ENCODE results near the gene RAB34.

RAB34 gene

GRCh38 chr17:28728364-28729200 is 10.9 kb upstream of the RAB34 start, which contains the start of gene NEK8 (continued):
- TF ChIP-seq BCL6B (tag by site-specific recombination; IDR thresholded peaks at IDR 0.05): no peak
- TF ChIP-seq ZBTB6 (tag by site-specific recombination; IDR thresholded peaks at IDR 0.05): no peak
- TF ChIP-seq KLF16 (tag by site-specific recombination; IDR thresholded peaks at IDR 0.05): peak; percentile 77
- TF ChIP-seq ZNF596 (tag by site-specific recombination; IDR thresholded peaks at IDR 0.05): no peak
- TF ChIP-seq ZNF558 (tag by site-specific recombination; IDR thresholded peaks at IDR 0.05): no peak
- no peak for TF ChIP-seq GLI2 (tag by site-specific recombination; IDR thresholded peaks at IDR 0.05; ENCODE audit: borderline replicate concordance, low read depth)
- TF ChIP-seq ZNF37A (tag by site-specific recombination; IDR thresholded peaks at IDR 0.05): no peak
- TF ChIP-seq GFI1B (tag by site-specific recombination; IDR thresholded peaks at IDR 0.05): no peak
- no peak for TF ChIP-seq ZNF792 (tag by site-specific recombination; IDR thresholded peaks at IDR 0.05)
- TF ChIP-seq ZBTB44 (tag by site-specific recombination; IDR thresholded peaks at IDR 0.05): no peak
- no peak for TF ChIP-seq ZNF837 (tag by site-specific recombination; IDR thresholded peaks at IDR 0.05)
- TF ChIP-seq ZNF18 (tag by site-specific recombination; IDR thresholded peaks at IDR 0.05): no peak
- TF ChIP-seq ZIC2 (tag by site-specific recombination; IDR thresholded peaks at IDR 0.05): peak; percentile 68
- TF ChIP-seq ZNF311 (tag by site-specific recombination; IDR thresholded peaks at IDR 0.05; ENCODE audit: borderline replicate concordance): no peak
- peak; percentile 39; the same call in 1 of the 2 replicates for TF ChIP-seq ZNF24 (tag by site-specific recombination; IDR thresholded peaks at IDR 0.05)
- TF ChIP-seq ZNF664 (tag by site-specific recombination; IDR thresholded peaks at IDR 0.05): no peak
- no peak; the same call in 1 of the 2 replicates for TF ChIP-seq ZSCAN5A (tag by site-specific recombination; IDR thresholded peaks at IDR 0.05)
- TF ChIP-seq ZNF2 (tag by site-specific recombination; IDR thresholded peaks at IDR 0.05): peak; percentile 54; the same call in 1 of the 2 replicates
- no peak for TF ChIP-seq ATF2 (tag by site-specific recombination; IDR thresholded peaks at IDR 0.05; ENCODE audit: low read depth)
- no peak for TF ChIP-seq ZNF544 (tag by site-specific recombination; IDR thresholded peaks at IDR 0.05)
- TF ChIP-seq HOXC10 (CRISPR knock-in tag; IDR thresholded peaks at IDR 0.05): no peak
- TF ChIP-seq ZNF26 (tag by site-specific recombination; IDR thresholded peaks at IDR 0.05): no peak
- no peak for TF ChIP-seq ZNF521 (tag by site-specific recombination; IDR thresholded peaks at IDR 0.05)
- no peak for TF ChIP-seq ZNF404 (tag by site-specific recombination; IDR thresholded peaks at IDR 0.05)
- TF ChIP-seq ZNF223 (tag by site-specific recombination; IDR thresholded peaks at IDR 0.05): peak; percentile 86
- TF ChIP-seq ZNF423 (tag by site-specific recombination; IDR thresholded peaks at IDR 0.05): no peak
- no peak for TF ChIP-seq ZNF140 (tag by site-specific recombination; IDR thresholded peaks at IDR 0.05)
- no peak for TF ChIP-seq ZNF398 (tag by site-specific recombination; IDR thresholded peaks at IDR 0.05)

Data from HEK293 (cell line).